ENCODE data around the gene MFNG.
A peak's percentile ranks its signal among the peaks of the same experiment; 100 is the strongest.

The MFNG gene

GRCh38 chr22:37511395-37512104 is 25.4 kb upstream of the MFNG start:
- FAIRE-seq, result no peak

- no peak for FAIRE-seq
These were observed 23.9 kb upstream of the MFNG start for GRCh38 chr22:37510091-37510490.

- FAIRE-seq, result no peak
These were observed 23.1 kb upstream of the MFNG start for GRCh38 chr22:37509059-37509860.

DNA sequence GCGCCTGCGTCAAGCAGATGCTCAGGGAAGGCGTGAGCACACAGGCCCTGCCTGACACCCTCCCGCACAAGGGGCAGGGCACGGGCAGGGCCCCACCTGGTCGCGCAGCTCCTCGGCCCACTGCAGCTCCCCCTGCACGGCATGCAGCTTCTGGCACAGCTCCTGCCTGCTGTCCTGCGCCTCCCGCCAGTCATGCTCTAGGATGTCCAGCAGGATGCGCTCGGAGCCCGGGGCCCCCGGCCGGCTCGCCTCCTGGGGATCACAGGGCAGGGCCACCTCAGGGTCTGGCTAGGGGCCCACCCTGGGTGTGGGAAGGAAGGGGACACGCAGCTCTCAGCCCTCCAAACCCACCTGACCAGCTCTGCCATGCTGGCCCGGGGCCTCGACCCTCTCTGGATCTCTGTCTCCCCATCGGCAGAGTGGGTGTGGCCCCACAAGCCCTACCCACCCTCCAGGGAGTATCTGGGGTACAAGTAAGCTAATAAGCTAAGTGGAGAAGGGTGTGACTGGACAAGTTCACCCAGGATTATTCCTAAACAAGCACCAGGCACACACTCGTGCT is 22.3 kb upstream of the MFNG start:
- FAIRE-seq, result no peak

DNA sequence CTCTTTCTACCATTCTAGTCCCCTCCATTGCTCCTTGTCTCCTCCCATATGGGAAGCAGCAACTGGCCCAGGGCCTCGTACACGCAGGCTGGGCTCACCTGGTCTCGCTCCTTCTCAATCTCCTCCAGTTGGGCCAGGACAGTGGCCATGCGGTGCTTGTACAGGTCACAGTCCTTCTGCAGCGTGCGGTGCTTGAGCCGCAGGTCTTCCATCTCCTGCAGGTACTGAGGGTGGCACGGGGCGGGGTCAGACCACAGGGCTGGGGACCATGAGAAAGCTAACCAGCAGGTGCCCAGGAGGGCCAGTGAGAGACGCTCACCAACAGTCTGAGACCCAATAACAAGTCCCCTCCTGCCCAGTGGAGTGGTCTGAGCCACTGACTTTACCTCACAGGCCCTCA is 21.5 kb upstream of the MFNG start:
- FAIRE-seq, result no peak

DNA sequence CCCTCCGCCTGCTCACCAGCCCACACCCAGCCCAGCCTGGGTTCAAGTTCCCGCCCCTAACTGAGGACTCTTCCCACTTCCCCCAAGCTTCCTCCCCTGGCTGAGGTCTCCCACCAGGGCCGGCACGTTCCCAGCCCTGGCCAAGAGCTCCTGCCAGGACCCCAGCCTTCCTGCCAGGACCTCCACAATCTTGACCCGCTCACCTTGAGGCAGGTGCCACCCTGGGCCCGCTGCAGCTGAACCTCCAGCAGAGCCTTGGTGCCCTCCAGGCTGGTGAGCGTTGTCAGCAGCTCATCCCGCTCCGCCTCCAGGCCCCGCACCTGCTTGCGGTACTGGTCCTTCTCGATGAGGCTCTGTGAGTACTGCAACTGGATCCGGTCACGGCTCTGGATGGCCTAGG is 19.8 kb upstream of the MFNG start:
- no peak for FAIRE-seq

- FAIRE-seq, result no peak
These were observed 19.4 kb upstream of the MFNG start for GRCh38 chr22:37505565-37505964.

DNA sequence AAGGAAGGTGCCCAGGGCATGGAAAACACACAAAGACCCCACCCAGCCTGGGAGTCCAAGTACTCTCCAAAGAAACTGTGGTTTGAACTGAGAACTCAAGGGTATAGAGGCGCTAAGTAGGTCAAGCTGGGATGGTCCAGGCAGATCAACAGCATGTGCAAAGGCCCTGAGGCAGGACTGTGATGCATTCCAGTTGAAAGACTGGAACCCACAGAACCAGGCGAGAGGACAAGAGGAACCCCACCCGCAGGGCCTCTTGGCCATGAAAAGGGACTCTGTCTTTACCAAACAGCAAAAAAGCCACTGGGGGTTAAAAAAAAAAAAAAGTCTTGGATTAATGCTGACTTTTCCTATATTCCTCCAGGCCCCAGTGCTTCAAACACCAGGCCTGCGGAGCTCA is 18.8 kb upstream of the MFNG start:
- no peak for FAIRE-seq

DNA sequence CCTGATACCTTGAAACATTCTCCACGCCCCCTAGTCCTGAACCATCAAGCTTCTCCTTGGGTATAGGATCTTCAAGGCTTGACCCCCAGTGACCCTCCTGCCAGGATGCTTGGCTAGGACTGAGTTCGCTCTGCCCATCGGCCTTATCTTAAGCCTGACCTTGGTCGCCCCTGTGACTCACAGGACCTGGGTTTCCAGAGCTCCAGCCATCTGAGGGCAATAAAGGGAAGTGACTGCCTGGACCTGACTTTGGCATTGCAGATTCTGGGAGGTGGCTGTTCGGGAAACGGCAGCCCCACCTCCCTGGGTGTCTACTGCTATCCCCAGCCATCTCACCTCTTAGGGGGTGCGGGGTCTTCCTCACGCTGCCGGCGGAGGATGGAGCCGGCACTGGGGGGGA is 17.7 kb upstream of the MFNG start:
- no peak for FAIRE-seq

DNA sequence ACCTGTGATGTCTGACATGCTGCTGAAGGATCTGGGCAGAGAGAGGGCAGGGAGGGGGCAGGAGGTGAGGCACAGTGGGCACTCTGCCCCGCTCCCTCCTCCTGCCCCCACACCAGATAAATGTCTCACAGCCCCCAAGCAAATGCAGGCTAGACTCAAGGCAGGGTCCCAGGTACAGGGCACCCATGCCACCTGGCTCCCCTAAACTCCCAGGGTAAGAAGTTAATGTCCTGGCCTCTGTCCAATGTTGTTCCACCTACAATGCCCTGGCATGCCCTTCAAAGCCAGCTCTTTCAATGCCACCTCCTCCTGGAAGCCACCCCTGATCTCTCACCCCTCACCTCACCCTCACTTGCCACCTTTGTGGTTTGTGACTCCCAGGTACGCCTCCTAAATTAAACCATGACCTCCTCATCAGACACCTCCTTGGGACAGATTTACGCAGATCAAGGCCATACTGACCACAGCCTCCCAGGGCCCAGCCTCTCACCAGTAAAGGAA is 17.0 kb upstream of the MFNG start:
- FAIRE-seq, result no peak

DNA sequence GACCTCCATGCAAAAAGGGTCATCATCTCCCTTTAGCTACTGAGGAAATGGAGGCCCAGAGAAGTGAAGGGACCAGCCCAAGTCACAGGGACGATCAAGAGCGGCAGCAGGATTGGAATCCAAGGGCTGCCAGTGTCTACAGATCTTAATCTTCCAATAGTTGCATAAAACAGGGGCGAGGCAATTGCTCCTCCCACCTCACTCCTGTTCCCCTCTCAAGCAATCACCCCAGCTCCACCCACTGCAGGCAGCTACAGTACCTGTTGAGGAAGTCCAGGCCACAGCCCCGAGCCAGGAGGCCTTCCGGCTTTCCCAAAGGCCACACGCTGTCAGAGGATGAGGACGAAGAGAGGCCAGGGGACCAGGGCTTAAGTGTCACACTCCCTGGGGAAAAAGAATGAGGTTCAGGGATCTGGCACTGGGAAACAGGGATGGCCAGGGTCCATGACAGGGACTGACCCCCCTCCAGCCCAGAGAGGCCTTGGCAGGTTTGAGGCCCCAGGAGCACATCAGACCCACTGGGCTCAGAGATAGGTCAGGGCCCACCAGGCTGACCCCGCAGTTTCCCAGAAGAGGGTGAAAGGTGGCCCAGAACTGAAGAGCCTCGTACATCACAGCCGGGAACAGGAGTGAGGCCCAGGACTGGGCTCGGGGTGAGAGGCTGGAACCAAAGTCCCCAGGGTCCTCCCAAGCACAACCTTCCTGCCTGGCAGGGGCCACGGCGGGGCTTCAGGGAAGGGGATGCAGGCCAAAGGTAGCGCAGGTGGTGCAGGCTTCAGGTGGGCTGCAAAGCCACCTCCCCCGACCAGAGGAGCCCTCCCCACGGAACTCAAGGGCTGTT is 16.4 kb upstream of the MFNG start:
- FAIRE-seq, result no peak

- peak; percentile 65 for FAIRE-seq
These were observed 15.6 kb upstream of the MFNG start for GRCh38 chr22:37501610-37502341.

GRCh38 chr22:37500745-37501609 is 14.8 kb upstream of the MFNG start:
- no peak for FAIRE-seq

GRCh38 chr22:37499789-37500540 is 13.8 kb upstream of the MFNG start:
- FAIRE-seq, result no peak

DNA sequence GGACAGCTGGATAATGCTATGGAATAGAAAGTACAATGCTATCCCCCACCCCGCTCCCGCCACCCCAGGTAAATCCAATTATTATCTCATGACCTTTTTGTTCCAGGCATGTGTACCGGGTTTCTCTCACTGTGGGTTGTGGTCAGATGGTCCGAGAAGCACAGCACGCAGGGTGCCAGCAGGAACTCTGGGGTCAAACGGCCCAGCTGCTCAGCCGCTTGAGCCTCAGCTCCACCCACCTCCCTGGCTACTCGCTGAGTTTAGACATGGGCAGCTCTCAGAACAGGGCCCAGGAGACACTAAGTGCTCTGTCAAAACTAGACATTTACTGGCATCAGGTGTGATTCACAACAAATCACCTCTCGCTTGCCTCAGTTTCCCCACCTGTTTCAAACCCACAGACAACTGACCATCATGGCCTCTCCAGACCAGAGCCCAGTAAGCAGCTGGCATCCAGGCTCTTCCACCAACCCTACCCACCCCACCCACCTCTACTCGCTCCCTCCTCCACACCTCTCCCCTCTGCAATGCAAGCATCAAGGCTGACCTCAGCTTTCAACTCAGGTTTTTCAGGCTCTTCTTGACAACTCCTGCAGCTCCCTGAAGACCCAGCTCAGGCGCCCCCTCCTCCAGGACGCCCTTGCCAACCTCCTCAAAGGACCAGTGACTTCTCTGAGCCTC is 13.0 kb upstream of the MFNG start:
- FAIRE-seq, result no peak

DNA sequence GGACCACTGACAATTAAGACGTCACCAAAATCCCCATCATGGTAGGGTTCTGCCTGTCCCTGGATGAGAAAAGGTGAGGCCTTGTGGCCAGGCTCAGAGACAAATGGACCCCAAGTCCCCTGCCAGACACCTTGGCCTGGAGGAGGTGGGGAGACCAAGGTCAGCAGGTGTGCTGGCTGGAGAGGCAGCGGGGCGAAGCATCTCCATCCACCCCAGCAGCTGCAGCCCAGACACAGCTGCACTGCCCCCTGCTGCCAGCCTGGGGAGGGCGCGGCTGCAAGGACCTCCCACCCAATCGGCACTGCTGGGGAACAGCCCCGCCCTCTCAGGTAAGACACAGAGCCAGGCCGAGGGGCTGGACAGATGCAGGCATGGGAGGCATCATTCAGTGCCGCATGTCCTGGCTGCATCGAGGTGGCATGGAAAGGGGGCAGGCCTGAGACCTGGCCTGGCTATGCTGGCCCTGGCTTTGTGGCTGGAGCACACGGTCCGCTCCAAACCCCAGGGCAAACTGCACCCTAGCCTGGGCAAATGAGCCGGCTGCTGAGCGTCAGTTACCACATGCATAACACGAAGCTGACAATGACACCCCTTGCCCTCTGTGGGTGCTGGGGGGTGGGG is 12.2 kb upstream of the MFNG start:
- no peak for FAIRE-seq

- FAIRE-seq, result no peak
These were observed 10.9 kb upstream of the MFNG start for GRCh38 chr22:37497062-37497599.

- no peak for FAIRE-seq
These were observed 10.5 kb upstream of the MFNG start for GRCh38 chr22:37496651-37497050.

- FAIRE-seq, result no peak
These were observed 7.8 kb upstream of the MFNG start for GRCh38 chr22:37493979-37494378.

Measured in colon (tissue), 2 donors.